HT-29 (cell line): Measurements from ENCODE around the gene ABCG5. TPM values are rescaled to one million over a fixed set of nuclear protein-coding genes. Genes with fewer than 3 reads are reported as not detected.

Experiments
- DNase-seq: peaks from one replicate; pipeline ENCODE4 v3.0.0-alpha.2; 2015; ENCODE audit warnings: low spot score
- total RNA-seq: library from RNA; depleted of rRNA; stranded (reverse); fragments of >200 nt; shearing (Covaris generic); gene quantifications from 2 replicates; pipeline ENCODE4 v1.2.3, GENCODE V29; 2014; rRNA removed

Gene ABCG5
- not detected in 2 replicates for total RNA-seq

GRCh38 chr2:43838560-43839267 is at the start of gene ABCG5, which contains the start of gene ABCG8:
Gene ABCG5, minus strand, starts transcription at chr2:43838839. Its CDS starts 160 bp downstream, at chr2:43838679.
Gene ABCG8, plus strand, starts transcription at chr2:43838971. Its CDS starts 83 bp downstream, at chr2:43839054.
- DNase-seq: no peak

- DNase-seq: no peak
These were observed 48.5 kb upstream of the ABCG5 start for GRCh38 chr2:43887176-43887575.

GRCh38 chr2:43885132-43885632 is 46.5 kb upstream of the ABCG5 start:
- no peak for DNase-seq

- DNase-seq: no peak
These were observed 46.0 kb upstream of the ABCG5 start for GRCh38 chr2:43884689-43885088.

GRCh38 chr2:43882312-43882711 is 43.7 kb upstream of the ABCG5 start:
- DNase-seq: no peak

GRCh38 chr2:43880952-43881351 is 42.3 kb upstream of the ABCG5 start:
- DNase-seq: no peak

GRCh38 chr2:43880471-43880870 is 41.8 kb upstream of the ABCG5 start:
- DNase-seq: no peak

GRCh38 chr2:43879261-43879660 is 40.6 kb upstream of the ABCG5 start:
- DNase-seq: no peak

- DNase-seq: peak; percentile 65
These were observed 39.3 kb upstream of the ABCG5 start for GRCh38 chr2:43877782-43878464.

- no peak for DNase-seq
These were observed 36.3 kb upstream of the ABCG5 start for GRCh38 chr2:43874776-43875451.

- DNase-seq: no peak
These were observed 33.5 kb upstream of the ABCG5 start for GRCh38 chr2:43872151-43872550.

GRCh38 chr2:43855292-43855691 is 16.7 kb upstream of the ABCG5 start:
- no peak for DNase-seq

GRCh38 chr2:43854671-43855070 is 16.0 kb upstream of the ABCG5 start:
- no peak for DNase-seq

GRCh38 chr2:43853141-43854081 is 14.8 kb upstream of the ABCG5 start:
- DNase-seq: no peak

GRCh38 chr2:43852196-43852730 is 13.6 kb upstream of the ABCG5 start:
- DNase-seq: no peak

GRCh38 chr2:43851011-43851980 is 12.7 kb upstream of the ABCG5 start:
- DNase-seq: no peak

GRCh38 chr2:43848214-43848613 is 9.6 kb upstream of the ABCG5 start:
- peak; percentile 3 for DNase-seq

- DNase-seq: no peak
These were observed 7.6 kb upstream of the ABCG5 start for GRCh38 chr2:43846140-43846793.

- DNase-seq: no peak
These were observed 6.5 kb upstream of the ABCG5 start for GRCh38 chr2:43845181-43845580.
